K562 (cell line): ENCODE measurements around the gene NDUFB10. TPM values are rescaled to one million over a fixed set of nuclear protein-coding genes. Genes with fewer than 3 reads are reported as not detected.

ENCODE experiments used
- BHLHE40 ChIP-seq: IDR thresholded peaks from 2 replicates; pipeline ENCODE4 v1.6.1; 2011; ENCODE audit warnings: low read length, improper control_type of control experiment
- CTBP1 ChIP-seq: fragments of 450-650 bp; IDR thresholded peaks from 2 replicates; pipeline ENCODE4 v1.6.1; 2016; ENCODE audit warnings: borderline replicate concordance
- EWSR1 ChIP-seq: fragments of 450-650 bp; IDR thresholded peaks from 2 replicates; pipeline ENCODE4 v1.6.1; 2018; ENCODE audit warnings: borderline replicate concordance, mild to moderate bottlenecking, low read depth, moderate library complexity; ENCODE audit not compliant: partially characterized antibody
- HLTF ChIP-seq: fragments of 450-650 bp; IDR thresholded peaks from 2 replicates; pipeline ENCODE4 v1.6.1; 2016
- KAT8 ChIP-seq: fragments of 450-650 bp; IDR thresholded peaks from 2 replicates; pipeline ENCODE4 v1.6.1; 2016; ENCODE audit warnings: low read depth, mild to moderate bottlenecking
- PBX2 ChIP-seq, 2 experiments: IDR thresholded peaks in 1 of 2; conservative IDR thresholded peaks in 1 of 2; 2 replicates each; pipeline ENCODE4 v1.6.1; 2016; ENCODE audit warnings: low read depth in 2 of 2, mild to moderate bottlenecking in 1 of 2, missing compliant biosample characterization in 1 of 2, missing genetic modification characterization in 1 of 2, moderate library complexity in 1 of 2
- PHB2 ChIP-seq: fragments of 450-650 bp; IDR thresholded peaks from 2 replicates; pipeline ENCODE4 v1.6.1; 2017; ENCODE audit warnings: low read depth
- PHTF2 ChIP-seq: fragments of 250-450 bp; sonication (Bioruptor Pico); IDR thresholded peaks from 2 replicates; pipeline ENCODE4 v1.5.0; 2021; ENCODE audit warnings: mild to moderate bottlenecking
- SIN3A ChIP-seq, 2 experiments: fragments of 150-350 bp in 1 of 2; IDR thresholded peaks; 2 replicates each; pipeline ENCODE4 v1.6.1; 2011 to 2016; ENCODE audit warnings: borderline replicate concordance in 2 of 2, low read depth in 2 of 2, low read length in 2 of 2, mild to moderate bottlenecking in 2 of 2, moderate library complexity in 2 of 2; ENCODE audit not compliant: control insufficient read depth in 1 of 2
- TAL1 ChIP-seq: fragments of 450-650 bp; IDR thresholded peaks from 2 replicates; pipeline ENCODE4 v1.6.1; 2016; ENCODE audit warnings: mild to moderate bottlenecking
- TARDBP ChIP-seq: fragments of 450-650 bp; IDR thresholded peaks from 2 replicates; pipeline ENCODE4 v1.6.1; 2016
- ZFP30 ChIP-seq: fragments of 250-450 bp; sonication (Bioruptor Pico); IDR thresholded peaks from 2 replicates; pipeline ENCODE4 v1.8.0; 2022; ENCODE audit warnings: moderate library complexity, mild to moderate bottlenecking, inconsistent platforms, borderline replicate concordance
- ZFP91 ChIP-seq: sonication (generic); formaldehyde crosslinking; IDR thresholded peaks from 2 replicates; pipeline ENCODE4 v1.8.0; 2022; ENCODE audit warnings: mild to moderate bottlenecking, missing genetic modification reagents
- ZNF124 ChIP-seq: sonication (generic); formaldehyde crosslinking; IDR thresholded peaks from 2 replicates; pipeline ENCODE4 v1.8.1; 2022; ENCODE audit warnings: missing genetic modification reagents
- ZNF407 ChIP-seq: fragments of 450-650 bp; IDR thresholded peaks from 2 replicates; pipeline ENCODE4 v1.6.1; 2016; ENCODE audit warnings: low read depth
- polyA plus RNA-seq, 8 experiments: library from polyadenylated mRNA; depleted of rRNA in 4 of 8; stranded (reverse) in 5 of 8; unstranded in 3 of 8; fragments of >200 nt; fragmentation: Nextera tagmentation in 2 of 8; fragmentation: Illumina TruSeq in 1 of 8; extraction: Ambion mirVana in 2 of 8; extraction: Trizol in 1 of 8; gene quantifications; 2 replicates each; pipeline versions ENCODE4 v1.2.1 to v1.2.3, GENCODE V29; 2011 to 2014; ENCODE audit warnings: inconsistent platforms in 1 of 8, missing spikeins in 1 of 8
- total RNA-seq, 7 experiments: library from RNA; depleted of rRNA in 6 of 7; stranded (reverse); fragments of >200 nt in 6 of 7; fragmentation: Illumina TruSeq in 2 of 7; extraction: Trizol in 2 of 7; gene quantifications; 2 replicates each; pipeline versions ENCODE4 v1.2.1 to v1.2.3, GENCODE V29; 2011 to 2021; ENCODE audit warnings: low replicate concordance in 1 of 7

Gene NDUFB10
- total and polyA plus RNA-seq, 9 of the 15 experiments (the other 6 are each of a cell fraction or from before 2014, with no cell fraction given), result 69.3 to 527 (median 161) TPM

- TF ChIP-seq ZNF407, result no peak
- TF ChIP-seq KAT8, result no peak
- TF ChIP-seq TARDBP, result peak; percentile 15; the same call in 1 of the 2 replicates
- TF ChIP-seq PHTF2 (CRISPR knock-in tag), result no peak
- peak; percentile 71 for TF ChIP-seq BHLHE40
- peak; percentile 50; the same call in 1 of the 2 replicates for TF ChIP-seq HLTF
- TF ChIP-seq EWSR1, result no peak
- TF ChIP-seq PHB2, result no peak
- no peak for TF ChIP-seq PBX2 (CRISPR knock-in tag; IDR thresholded peaks at IDR 0.05; ENCODE audit: low read depth)
- no peak for TF ChIP-seq PBX2 (tag; conservative IDR thresholded peaks at IDR 0.05; ENCODE audit: low read depth)
- peak; percentile 74; the same call in 1 of the 2 replicates for TF ChIP-seq CTBP1
- no peak for TF ChIP-seq ZFP30 (CRISPR knock-in tag)
- no peak for TF ChIP-seq TAL1
- no peak for TF ChIP-seq ZFP91 (CRISPR knock-in tag)
- no peak for TF ChIP-seq ZNF124
- peak; percentile 95 to 99 for TF ChIP-seq SIN3A (IDR thresholded peaks at IDR 0.05; ENCODE audit: borderline replicate concordance in 2 of 2, control insufficient read depth in 1 of 2, low read depth in 2 of 2, low read length in 2 of 2)
Measured at GRCh38 chr16:1971796-1972489, 12.6 kb downstream of the NDUFB10 start, which contains the start of gene TBL3 (continued).
